Neural cell (in vitro differentiated cells): ENCODE results near the gene CTH.

Experiments
- CTCF ChIP-seq: fragments of 450-650 bp; IDR thresholded peaks from 2 replicates; pipeline ENCODE4 v1.5.1; 2014; ENCODE audit warnings: antibody characterized with exemption, mild to moderate bottlenecking, moderate library complexity; ENCODE audit not compliant: poor library complexity, severe bottlenecking
- EP300 ChIP-seq: fragments of 450-650 bp; conservative IDR thresholded peaks from 2 replicates; pipeline ENCODE4 v1.6.1; 2014; ENCODE audit warnings: antibody characterized with exemption, mild to moderate bottlenecking, moderate library complexity; ENCODE audit not compliant: poor library complexity, severe bottlenecking
- EZH2 ChIP-seq: fragments of 200-600, 300-800 bp; shearing (Covaris generic), sonication (generic); IDR thresholded peaks from 2 replicates; pipeline ENCODE4 v1.6.1; 2014; ENCODE audit warnings: antibody characterized with exemption, low read length, borderline replicate concordance, mild to moderate bottlenecking; ENCODE audit not compliant: insufficient read depth, poor library complexity, severe bottlenecking
- POLR2AphosphoS5 ChIP-seq: IDR thresholded peaks from 2 replicates; pipeline ENCODE4 v1.6.1; 2012
- RAD21 ChIP-seq: fragments of 450-650 bp; conservative IDR thresholded peaks from 2 replicates; pipeline ENCODE4 v1.6.1; 2014; ENCODE audit warnings: antibody characterized with exemption, mild to moderate bottlenecking, moderate library complexity
- REST ChIP-seq: IDR thresholded peaks from 2 replicates; pipeline ENCODE4 v1.6.1; 2012; ENCODE audit warnings: borderline replicate concordance
- SMC3 ChIP-seq: fragments of 450-650 bp; conservative IDR thresholded peaks from 2 replicates; pipeline ENCODE4 v1.6.1; 2014; ENCODE audit warnings: antibody characterized with exemption, mild to moderate bottlenecking, moderate library complexity; ENCODE audit not compliant: poor library complexity
- TAF1 ChIP-seq: IDR thresholded peaks from 2 replicates; pipeline ENCODE4 v1.6.1; 2012; ENCODE audit warnings: low read depth

- no peak for TF ChIP-seq CTCF
- no peak for TF ChIP-seq EZH2
- TF ChIP-seq TAF1 = no peak
- TF ChIP-seq REST = no peak
- TF ChIP-seq POLR2AphosphoS5 = no peak
- no peak for TF ChIP-seq EP300
- TF ChIP-seq SMC3 = no peak
- TF ChIP-seq RAD21 = no peak
Measured at GRCh38 chr1:70468180-70468579, 57.1 kb downstream of the CTH start.
